Central memory CD8-positive, alpha-beta T cell (primary cell): Measurements from ENCODE around the gene COL2A1.

Source experiments
- ATAC-seq: fragments of 150-1000 bp; cut with Tn5 transposase; replicated peaks from 2 replicates; pipeline ENCODE4 v1.10.0; 2022; ENCODE audit warnings: mild to moderate bottlenecking, moderate FRiP score, moderate number of reproducible peaks; ENCODE audit not compliant: poor library complexity, severe bottlenecking; ENCODE audit errors: extremely low read depth
- DNase-seq, 2 donors: peaks; one replicate each; pipeline ENCODE4 v3.0.0; 2021; ENCODE audit warnings: low spot score in 2 of 2
- H3K27ac Mint-ChIP-seq: one replicate; pipeline ENCODE4 v1.8.0; 2022; ENCODE audit warnings: low read depth, mild to moderate bottlenecking, moderate library complexity, mixed read lengths
- H3K27me3 Mint-ChIP-seq: one replicate; pipeline ENCODE4 v1.8.0; 2022; ENCODE audit warnings: mixed read lengths
- H3K36me3 Mint-ChIP-seq: one replicate; pipeline ENCODE4 v1.8.0; 2022; ENCODE audit warnings: mild to moderate bottlenecking, moderate library complexity, mixed read lengths; ENCODE audit not compliant: insufficient read depth
- H3K4me1 Mint-ChIP-seq: one replicate; pipeline ENCODE4 v1.8.0; 2022; ENCODE audit warnings: mixed read lengths
- H3K4me3 Mint-ChIP-seq: one replicate; pipeline ENCODE4 v1.8.0; 2022; ENCODE audit warnings: mild to moderate bottlenecking, moderate library complexity, mixed read lengths
- H3K9me3 Mint-ChIP-seq: one replicate; pipeline ENCODE4 v1.8.0; 2022; ENCODE audit warnings: mixed read lengths

The COL2A1 gene

GRCh38 chr12:47938093-47938492 lies 66.2 kb downstream of the COL2A1 start:
- Mint-ChIP-seq H3K4me1 (peaks cover 10% of the 10 kb centered on the region), H3K27me3 (peaks cover 19% of the 10 kb centered on the region), H3K9me3 (no peaks in the 10 kb centered on the region), H3K27ac (no peak overlapping the region), H3K4me3 (no peak overlapping the region), H3K36me3 (peaks cover 1% of the 10 kb centered on the region)
- no peak for DNase-seq
- no peak for ATAC-seq

- Mint-ChIP-seq H3K27me3 (peaks cover 22% of the 10 kb centered on the region), H3K36me3 (no peaks in the 10 kb centered on the region), H3K9me3 (no peaks in the 10 kb centered on the region), H3K27ac (no peak overlapping the region), H3K4me3 (no peak overlapping the region), H3K4me1 (no peaks in the 10 kb centered on the region)
- no peak for DNase-seq
- ATAC-seq: no peak
These were observed 69.1 kb downstream of the COL2A1 start for GRCh38 chr12:47935184-47935583.

GRCh38 chr12:47931187-47931586 lies 73.1 kb downstream of the COL2A1 start:
- no peak for ATAC-seq
- no peaks in the 10 kb centered on the region for H3K4me1 Mint-ChIP-seq

GRCh38 chr12:47930634-47931033 lies 73.6 kb downstream of the COL2A1 start:
- peaks cover 22% of the 10 kb centered on the region for H3K27me3 Mint-ChIP-seq

More at GRCh38 chr12:47931187-47931586, 73.1 kb downstream of the COL2A1 start:
- DNase-seq: no peak
- Mint-ChIP-seq H3K27ac (no peak overlapping the region), H3K27me3 (peaks cover 22% of the 10 kb centered on the region), H3K9me3 (no peaks in the 10 kb centered on the region), H3K4me3 (no peak overlapping the region), H3K36me3 (no peaks in the 10 kb centered on the region)

GRCh38 chr12:47927346-47927745 lies 76.9 kb downstream of the COL2A1 start:
- ATAC-seq (no peak), DNase-seq (no peak)
- H3K27ac Mint-ChIP-seq: no peak overlapping the region
- no peaks in the 10 kb centered on the region for H3K9me3 Mint-ChIP-seq
- no peaks in the 10 kb centered on the region for H3K4me1 Mint-ChIP-seq
- H3K4me3 Mint-ChIP-seq: no peak overlapping the region
- no peaks in the 10 kb centered on the region for H3K36me3 Mint-ChIP-seq
- peaks cover 45% of the 10 kb centered on the region for H3K27me3 Mint-ChIP-seq

More at GRCh38 chr12:47930634-47931033, 73.6 kb downstream of the COL2A1 start:
- no peaks in the 10 kb centered on the region for H3K9me3 Mint-ChIP-seq
- no peak for DNase-seq
- no peak overlapping the region for H3K4me3 Mint-ChIP-seq
- no peaks in the 10 kb centered on the region for H3K36me3 Mint-ChIP-seq
- no peaks in the 10 kb centered on the region for H3K4me1 Mint-ChIP-seq
- no peak for ATAC-seq
- H3K27ac Mint-ChIP-seq: no peak overlapping the region
